Endothelial cell of umbilical vein (primary cell): Measurements from ENCODE around the gene COL9A1. TPM values are rescaled to one million over a fixed set of nuclear protein-coding genes. Genes with fewer than 3 reads are reported as not detected.

Experiments used
- BruUV-seq: library from RNA; stranded (reverse); fragments of 400-500 nt; replicated peaks from 2 replicates; lab custom pipeline; 2021; lab: Mats Ljungman, UMichigan
- CTCF ChIA-PET: fragments of 300-600, 350-600 bp; sonication (Branson Sonifier 250); formaldehyde crosslinking; loops from one replicate; lab custom pipeline; 2021; ENCODE audit warnings: antibody characterized with exemption, inconsistent platforms; lab: Charles Lee
- POLR2A ChIA-PET: fragments of 300-600, 350-600 bp; sonication (Branson Sonifier 250); formaldehyde crosslinking; loops from one replicate; lab custom pipeline; 2021; ENCODE audit warnings: antibody characterized with exemption, inconsistent platforms; lab: Charles Lee
- DNase-seq: peaks from one replicate; pipeline ENCODE4 v3.0.0-alpha.2; 2011; ENCODE audit warnings: low read depth, low spot score
- FAIRE-seq: peaks from 2 replicates; lab custom pipeline; 2011; peaks lifted over from hg19 to GRCh38; lab: Jason Lieb, UNC
- H2AFZ ChIP-seq: 2 replicates; pipeline ENCODE4 v1.6.0; 2012; ENCODE audit warnings: low read depth, low read length, control low read depth, inconsistent platforms
- H3K27ac ChIP-seq: 2 replicates; pipeline ENCODE4 v1.5.1; 2011; ENCODE audit warnings: low read depth, mild to moderate bottlenecking, control low read depth, low read length, moderate library complexity; ENCODE audit not compliant: insufficient read depth
- H3K27me3 ChIP-seq, 2 experiments: 2 replicates each; pipeline versions ENCODE4 v1.6.0 to v1.6.1; 2011; ENCODE audit warnings: low read length in 2 of 2, mixed read lengths in 1 of 2; ENCODE audit not compliant: control insufficient read depth in 2 of 2, insufficient read depth in 2 of 2
- H3K36me3 ChIP-seq, 2 experiments: 2 replicates in 1 of 2; 3 replicates in 1 of 2; pipeline ENCODE4 v1.5.1; 2011; ENCODE audit warnings: low read length in 2 of 2, mild to moderate bottlenecking in 1 of 2, moderate library complexity in 1 of 2; ENCODE audit not compliant: control insufficient read depth in 2 of 2, insufficient read depth in 2 of 2; ENCODE audit errors: extremely low read depth in 1 of 2
- H3K4me1 ChIP-seq: 3 replicates; pipeline ENCODE4 v1.5.1; 2011; ENCODE audit warnings: mild to moderate bottlenecking, low read length; ENCODE audit not compliant: control insufficient read depth, insufficient read depth; ENCODE audit errors: extremely low read depth
- H3K4me2 ChIP-seq: 2 replicates; pipeline ENCODE4 v1.6.1; 2011; ENCODE audit warnings: low read length, control low read depth, mixed read lengths; ENCODE audit not compliant: insufficient read depth
- H3K4me3 ChIP-seq, 3 experiments: fragments of 200-600 bp in 1 of 3; sonication (generic), shearing (Covaris generic) in 1 of 3; replicated peaks in 1 of 3; 2 replicates each; pipeline ENCODE4 v1.5.1; 2011 to 2016; ENCODE audit warnings: control low read depth in 3 of 3, low read length in 3 of 3, mild to moderate bottlenecking in 2 of 3, inconsistent platforms in 1 of 3, low read depth in 1 of 3, moderate library complexity in 1 of 3; ENCODE audit not compliant: insufficient read depth in 1 of 3
- H3K79me2 ChIP-seq: 2 replicates; pipeline ENCODE4 v1.6.0; 2012; ENCODE audit warnings: low read length, inconsistent platforms; ENCODE audit not compliant: control insufficient read depth, insufficient read depth
- H3K9ac ChIP-seq: replicated peaks from 2 replicates; pipeline ENCODE3; 2011; ENCODE audit warnings: low read length, control low read depth; ENCODE audit not compliant: insufficient read depth; ENCODE audit errors: extremely low read depth
- H3K9me1 ChIP-seq: replicated peaks from 3 replicates; pipeline ENCODE4 v1.6.0; 2011; ENCODE audit warnings: mild to moderate bottlenecking, low read length; ENCODE audit not compliant: control insufficient read depth, insufficient read depth; ENCODE audit errors: extremely low read depth
- H3K9me3 ChIP-seq: replicated peaks from 2 replicates; pipeline ENCODE4 v1.5.1; 2012; ENCODE audit warnings: low read length, inconsistent platforms; ENCODE audit not compliant: control insufficient read depth, insufficient read depth
- H4K20me1 ChIP-seq: replicated peaks from 2 replicates; pipeline ENCODE3; 2011; ENCODE audit warnings: mild to moderate bottlenecking, low read length; ENCODE audit not compliant: control insufficient read depth, insufficient read depth; ENCODE audit errors: extremely low read depth
- EZH2 ChIP-seq: IDR thresholded peaks from 2 replicates; pipeline ENCODE4 v1.6.1; 2012; ENCODE audit warnings: borderline replicate concordance, low read depth, mild to moderate bottlenecking, moderate library complexity, low read length, inconsistent platforms; ENCODE audit not compliant: severe bottlenecking
- FOS ChIP-seq: IDR thresholded peaks from 2 replicates; pipeline ENCODE4 v1.6.1; 2011; ENCODE audit warnings: mild to moderate bottlenecking, low read length, moderate library complexity, borderline replicate concordance; ENCODE audit not compliant: insufficient read depth
- GATA2 ChIP-seq: IDR thresholded peaks from 2 replicates; pipeline ENCODE4 v1.7.0; 2011; ENCODE audit warnings: low read depth, mild to moderate bottlenecking, moderate library complexity, mixed read lengths, low read length; ENCODE audit not compliant: insufficient read length, insufficient read depth
- JUN ChIP-seq: IDR thresholded peaks from 2 replicates; pipeline ENCODE4 v1.6.1; 2011; ENCODE audit warnings: borderline replicate concordance, low read depth; ENCODE audit not compliant: insufficient read length, insufficient read depth
- MYC ChIP-seq: IDR thresholded peaks from one replicate; pipeline ENCODE4 v1.6.1; 2011; ENCODE audit warnings: mild to moderate bottlenecking, low read depth, low read length
- POLR2A ChIP-seq: IDR thresholded peaks from 2 replicates; pipeline ENCODE4 v1.6.1; 2012; ENCODE audit warnings: low read depth, mild to moderate bottlenecking, control low read depth, low read length
- POLR2AphosphoS5 ChIP-seq: IDR thresholded peaks from 2 replicates; pipeline ENCODE4 v1.6.1; 2012; ENCODE audit warnings: low read depth, mild to moderate bottlenecking, control low read depth, low read length, moderate library complexity; ENCODE audit not compliant: insufficient read depth
- dilution Hi-C: fragments of 300-500 bp; cut with MboI; formaldehyde crosslinking; loops from one replicate; pipeline ENCODE4 v1.15.0; 2019; ENCODE audit warnings: low sequenced_read_pairs; ENCODE audit not compliant: extremely low pct_ligation_motif_present
- intact Hi-C: fragments of 100-400 bp; cut with micrococcal nuclease; formaldehyde crosslinking; loops from one replicate; pipeline ENCODE4 v1.10.0; 2022
- polyA plus RNA-seq, 4 experiments: library from polyadenylated mRNA; depleted of rRNA in 3 of 4; stranded (reverse) in 3 of 4; unstranded in 1 of 4; fragments of >200 nt; gene quantifications; 2 replicates each; pipeline versions ENCODE4 v1.2.1 to v1.2.3, GENCODE V29; 2011 to 2012; ENCODE audit warnings: missing spikeins in 1 of 4
- total RNA-seq: library from RNA; stranded (reverse); gene quantifications from 2 replicates; pipeline ENCODE4 v1.2.3, GENCODE V29; 2021
- TF ChIP-seq, protein P1 (sequence below), 2 donors: IDR thresholded peaks; 1 replicate in 1 of 2; 2 replicates in 1 of 2; pipeline ENCODE4 v1.5.1; 2011; ENCODE audit warnings: low read length in 2 of 2, mild to moderate bottlenecking in 2 of 2, moderate library complexity in 2 of 2, control low read depth in 1 of 2, inconsistent platforms in 1 of 2, low read depth in 1 of 2; ENCODE audit not compliant: insufficient read depth in 1 of 2; ENCODE audit errors: extremely low read depth in 1 of 2
- TF ChIP-seq, protein P2 (sequence below): IDR thresholded peaks from 2 replicates; pipeline ENCODE4 v1.6.1; 2011; ENCODE audit not compliant: insufficient read depth, insufficient read length

The COL9A1 gene
- total and polyA plus RNA-seq, 2 donors (not counting 3 experiments of a cell fraction or from before 2014, with no cell fraction given) = not detected

DNA sequence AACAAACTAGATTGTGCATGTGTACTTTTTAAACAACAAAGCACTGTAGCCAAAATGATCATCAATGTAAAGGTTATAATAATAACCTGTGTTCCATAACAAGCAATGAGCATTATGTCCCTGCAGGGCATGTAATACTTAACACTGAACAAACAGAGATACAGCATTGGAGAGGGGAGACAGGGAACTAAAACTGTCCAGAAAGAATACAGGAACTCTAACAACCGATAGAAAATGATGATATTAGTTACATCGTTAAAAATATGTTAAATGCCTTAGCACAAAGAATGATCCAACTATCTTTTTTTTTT, 80.5 kb downstream of the COL9A1 start:
- Histone ChIP-seq H3K9me1 (no peaks in the 10 kb centered on the region), H3K27me3 (no peaks in the 10 kb centered on the region), H3K36me3 (no peaks in the 10 kb centered on the region), H3K4me2 (no peak overlapping the region), H3K9me3 (no peaks in the 10 kb centered on the region), H3K79me2 (no peaks in the 10 kb centered on the region), H3K27ac (no peak overlapping the region), H2AFZ (no peak overlapping the region), H4K20me1 (no peaks in the 10 kb centered on the region), H3K4me1 (no peaks in the 10 kb centered on the region), H3K4me3 (no peak overlapping the region), H3K9ac (no peak overlapping the region)
- BruUV-seq = no TSS peak
- POLR2A ChIA-PET = no interaction called here
- dilution Hi-C loops (no loop called here), intact Hi-C loops (loop anchor here (5.0 to 10.0 kb wide), 2 partner anchors 465 to 662 kb away; no protein-coding TSS in a partner anchor)
- DNase-seq (no peak), FAIRE-seq (no peak)
- CTCF ChIA-PET = interaction anchor here (1.5 to 3.5 kb wide), 8 partner anchors 9 to 736 kb away, joined by 3 to 73 read pairs (median 21); no protein-coding TSS in a partner anchor
- TF ChIP-seq, protein P1, sequence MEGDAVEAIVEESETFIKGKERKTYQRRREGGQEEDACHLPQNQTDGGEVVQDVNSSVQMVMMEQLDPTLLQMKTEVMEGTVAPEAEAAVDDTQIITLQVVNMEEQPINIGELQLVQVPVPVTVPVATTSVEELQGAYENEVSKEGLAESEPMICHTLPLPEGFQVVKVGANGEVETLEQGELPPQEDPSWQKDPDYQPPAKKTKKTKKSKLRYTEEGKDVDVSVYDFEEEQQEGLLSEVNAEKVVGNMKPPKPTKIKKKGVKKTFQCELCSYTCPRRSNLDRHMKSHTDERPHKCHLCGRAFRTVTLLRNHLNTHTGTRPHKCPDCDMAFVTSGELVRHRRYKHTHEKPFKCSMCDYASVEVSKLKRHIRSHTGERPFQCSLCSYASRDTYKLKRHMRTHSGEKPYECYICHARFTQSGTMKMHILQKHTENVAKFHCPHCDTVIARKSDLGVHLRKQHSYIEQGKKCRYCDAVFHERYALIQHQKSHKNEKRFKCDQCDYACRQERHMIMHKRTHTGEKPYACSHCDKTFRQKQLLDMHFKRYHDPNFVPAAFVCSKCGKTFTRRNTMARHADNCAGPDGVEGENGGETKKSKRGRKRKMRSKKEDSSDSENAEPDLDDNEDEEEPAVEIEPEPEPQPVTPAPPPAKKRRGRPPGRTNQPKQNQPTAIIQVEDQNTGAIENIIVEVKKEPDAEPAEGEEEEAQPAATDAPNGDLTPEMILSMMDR (IDR thresholded peaks at IDR 0.05; ENCODE audit: extremely low read depth in 1 of 2, insufficient read depth in 1 of 2, low read depth in 1 of 2, low read length in 2 of 2) = no peak
- TF ChIP-seq EZH2 (no peak), FOS (no peak), MYC (no peak), POLR2AphosphoS5 (no peak), JUN (no peak), GATA2 (no peak), POLR2A (no peak)
- TF ChIP-seq, protein P2, sequence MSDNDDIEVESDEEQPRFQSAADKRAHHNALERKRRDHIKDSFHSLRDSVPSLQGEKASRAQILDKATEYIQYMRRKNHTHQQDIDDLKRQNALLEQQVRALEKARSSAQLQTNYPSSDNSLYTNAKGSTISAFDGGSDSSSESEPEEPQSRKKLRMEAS = no peak
